NCI-H2081 treated with DMSO at 0.1 percent for 48 hours (cell line): ENCODE measurements around the gene SLC37A1.
"Not testable (repeated sequence)": the region's sequence is repeated elsewhere in the genome, so short reads cannot be mapped to it uniquely, and the experiment has no call there.

Experiments
- DNase-seq: peaks from one replicate; lab custom pipeline; 2025; lab: John Stamatoyannopoulos, UW

The SLC37A1 gene

GRCh38 chr21:42595283-42596187 is 81.9 kb downstream of the SLC37A1 start:
- DNase-seq = no peak

DNA sequence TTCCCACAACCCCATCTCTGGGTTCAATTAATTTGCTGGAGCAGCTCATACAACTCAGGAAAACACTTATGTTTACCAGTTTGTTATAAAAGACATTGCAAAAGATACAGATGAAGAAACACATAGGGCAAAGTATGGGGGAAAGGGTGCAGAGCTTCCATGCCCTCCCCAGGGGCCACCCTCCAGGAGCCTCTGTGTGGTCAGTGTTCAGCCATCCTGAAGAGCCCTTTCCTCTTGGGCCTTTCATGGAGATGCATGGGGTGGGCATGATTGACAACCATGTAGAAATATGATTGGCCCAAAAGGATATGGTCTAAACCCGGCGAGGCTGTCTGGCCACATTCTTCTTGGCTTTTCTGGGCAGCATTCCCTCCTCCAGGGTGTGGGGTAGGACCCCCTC is 83.0 kb downstream of the SLC37A1 start:
- DNase-seq = no peak

DNA sequence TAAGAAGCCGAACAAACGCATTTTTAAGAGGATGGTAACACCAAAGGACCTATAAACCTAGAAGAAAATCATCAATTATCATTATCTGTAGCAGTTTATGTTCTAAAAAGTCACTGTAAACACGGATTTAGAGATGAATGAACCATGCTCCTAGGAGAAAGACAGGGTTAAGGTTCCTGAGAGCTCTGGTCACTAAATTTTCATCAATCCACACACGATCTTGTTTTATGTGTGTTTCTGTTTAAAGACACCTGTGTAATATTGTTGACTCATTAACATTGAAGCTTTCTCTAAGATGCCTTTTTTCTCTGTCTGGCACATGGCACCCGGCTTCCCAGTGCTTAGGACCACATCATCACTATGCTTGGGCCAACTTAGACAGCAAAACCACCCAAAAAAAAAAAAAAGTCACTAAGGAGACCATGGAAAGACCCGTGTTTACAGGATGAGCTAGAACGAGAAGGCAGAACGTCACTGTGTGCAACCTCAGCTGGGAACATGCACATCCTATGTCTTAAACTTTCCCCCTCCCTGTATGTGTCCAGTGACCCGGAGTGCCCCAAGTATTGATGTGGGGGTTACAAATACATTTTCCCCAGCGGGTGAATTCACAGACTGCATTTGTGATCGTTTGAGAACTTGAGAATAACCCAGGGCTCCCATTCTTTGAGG is 84.0 kb downstream of the SLC37A1 start:
- no peak for DNase-seq

GRCh38 chr21:42598159-42598735 is 84.6 kb downstream of the SLC37A1 start:
- no peak for DNase-seq

- no peak for DNase-seq
Measured at GRCh38 chr21:42599486-42599885, 85.8 kb downstream of the SLC37A1 start.

- no peak for DNase-seq
Measured at GRCh38 chr21:42599962-42600361, 86.3 kb downstream of the SLC37A1 start.

- no peak for DNase-seq
Measured at GRCh38 chr21:42601656-42602055, 88.0 kb downstream of the SLC37A1 start.

DNA sequence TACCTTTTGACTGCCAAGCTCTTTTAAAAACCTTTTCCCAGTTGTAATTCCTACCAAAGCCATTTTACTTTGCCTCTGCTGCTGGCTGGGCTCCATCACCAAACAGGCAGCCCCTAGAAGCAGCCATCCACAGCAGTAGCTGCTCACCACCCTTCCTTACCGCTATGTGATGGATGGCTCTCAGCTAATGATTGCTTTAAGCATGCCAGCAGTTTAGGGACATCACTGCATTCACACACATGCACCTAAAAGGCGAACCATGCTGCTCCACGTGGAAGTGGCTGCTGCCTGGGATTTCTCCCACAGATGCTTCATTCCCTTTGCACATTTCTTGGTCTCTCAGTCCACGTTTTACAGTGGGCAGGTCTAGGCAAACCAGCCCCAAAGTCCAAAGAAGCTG is 93.5 kb downstream of the SLC37A1 start:
- DNase-seq = no peak

DNA sequence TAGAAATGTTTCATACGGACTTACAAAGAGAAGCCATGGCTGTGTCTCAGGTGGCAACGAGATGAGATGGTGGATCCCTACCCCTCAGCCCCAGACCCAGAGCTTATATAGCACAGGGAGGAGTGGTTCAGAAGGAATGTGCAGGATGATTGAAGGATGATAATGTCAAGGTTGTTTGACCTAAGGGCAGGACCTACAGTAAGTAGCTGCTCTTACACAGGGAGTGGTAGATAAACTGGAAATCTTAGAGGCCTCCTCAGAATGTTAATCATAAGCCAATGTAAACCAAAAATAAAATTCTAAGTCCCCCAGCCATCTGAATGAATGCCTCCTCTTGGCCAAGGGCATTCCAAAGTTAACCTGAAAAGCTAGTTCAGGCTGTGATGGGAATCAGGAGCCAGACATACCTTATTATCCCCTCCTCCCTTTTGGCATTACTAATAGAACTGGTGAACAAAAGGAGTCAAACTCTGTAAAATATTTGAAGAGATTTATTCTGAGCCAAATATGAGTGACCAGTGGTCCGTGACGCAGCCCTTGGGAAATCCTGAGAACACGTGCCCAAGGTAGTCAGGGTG is 94.0 kb downstream of the SLC37A1 start:
- DNase-seq = no peak

GRCh38 chr21:42608446-42608845 is 94.8 kb downstream of the SLC37A1 start:
- DNase-seq = no peak

GRCh38 chr21:42609811-42610210 is 96.2 kb downstream of the SLC37A1 start:
- DNase-seq = no peak

- no peak for DNase-seq
Measured at GRCh38 chr21:42611852-42612251, 98.2 kb downstream of the SLC37A1 start.

DNA sequence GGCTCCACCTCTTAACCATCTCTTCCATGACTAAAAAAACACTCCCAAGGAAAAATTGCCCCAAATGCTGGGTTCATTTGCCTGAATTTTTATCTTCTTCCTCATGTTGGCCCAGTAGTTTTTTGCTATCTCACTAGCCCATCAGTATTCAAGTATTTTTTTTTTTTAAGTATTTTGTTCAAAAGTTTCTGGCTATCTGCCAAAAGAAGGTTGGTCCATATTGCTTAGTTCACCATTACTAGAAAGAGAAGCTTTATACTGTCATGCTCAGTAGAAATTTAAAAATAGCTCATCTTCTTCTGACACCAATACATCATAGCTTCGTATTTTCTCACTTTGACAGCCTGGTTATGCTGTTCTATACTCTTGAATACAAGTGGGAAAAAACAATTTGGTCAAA is 98.7 kb downstream of the SLC37A1 start:
- no peak for DNase-seq

- no peak for DNase-seq
Measured at GRCh38 chr21:42613756-42614155, 100.1 kb downstream of the SLC37A1 start.

GRCh38 chr21:42614396-42614795 is 100.7 kb downstream of the SLC37A1 start:
- DNase-seq = no peak

DNA sequence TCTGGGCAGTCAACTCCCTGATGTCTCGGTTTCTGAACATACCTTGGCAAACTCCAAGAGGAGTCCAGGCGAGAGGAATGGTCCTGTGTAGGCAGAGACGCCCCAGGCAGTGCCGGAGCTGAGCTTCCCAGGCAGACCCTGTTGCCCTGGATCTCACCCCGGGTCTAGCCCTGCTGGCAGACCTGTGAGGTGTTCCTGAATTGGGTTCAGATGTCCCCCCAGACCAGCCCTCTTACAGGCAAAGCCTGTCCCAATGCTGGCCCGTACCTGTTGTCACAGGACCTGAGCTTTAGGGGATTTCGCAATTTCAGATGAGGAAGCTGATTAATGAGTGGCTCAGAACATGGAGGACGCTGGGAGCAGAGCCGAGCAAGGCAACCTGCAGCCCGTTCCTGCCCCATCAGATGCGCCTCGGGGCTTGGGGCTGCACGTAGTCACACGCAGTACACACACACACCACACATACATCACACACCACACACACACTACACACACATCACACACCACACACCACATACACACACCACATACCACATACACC is 101.2 kb downstream of the SLC37A1 start:
- DNase-seq = no peak

DNA sequence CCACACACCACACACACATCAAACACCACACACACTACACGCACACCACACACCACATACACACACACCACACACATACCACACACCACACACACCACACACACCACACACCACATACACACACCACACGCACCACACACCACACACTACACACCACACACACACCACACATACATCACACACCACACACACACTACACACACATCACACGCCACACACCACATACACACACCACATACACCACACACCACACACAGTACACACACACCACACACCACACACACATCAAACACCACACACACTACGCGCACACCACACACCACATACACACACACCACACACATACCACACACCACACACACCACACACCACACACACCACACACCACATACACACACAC is 101.7 kb downstream of the SLC37A1 start:
- not testable (repeated sequence) for DNase-seq

GRCh38 chr21:42615924-42616323 is 102.3 kb downstream of the SLC37A1 start:
- DNase-seq = no peak

DNA sequence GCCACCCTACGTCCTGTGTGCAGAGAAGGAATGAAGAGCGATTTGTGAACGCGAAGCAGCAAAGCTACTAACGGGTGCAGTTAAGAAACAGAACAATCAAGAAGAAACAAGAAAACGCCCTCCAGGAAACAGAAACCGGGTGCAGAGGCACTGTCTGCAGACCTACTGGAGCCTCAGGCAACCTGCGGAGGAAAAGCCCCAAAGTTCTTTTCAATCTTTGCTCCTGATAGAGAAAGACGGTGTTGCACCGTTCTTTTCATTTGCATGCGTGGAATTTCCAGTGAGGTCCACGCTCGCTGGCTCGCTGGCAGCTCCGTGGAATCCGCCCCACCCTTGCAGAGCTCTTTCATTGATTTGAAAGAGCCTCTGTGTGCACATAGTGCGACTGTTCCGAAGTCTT is 102.8 kb downstream of the SLC37A1 start:
- no peak for DNase-seq

GRCh38 chr21:42616941-42617340 is 103.3 kb downstream of the SLC37A1 start:
- DNase-seq = no peak

- DNase-seq = no peak
Measured at GRCh38 chr21:42617486-42617885, 103.8 kb downstream of the SLC37A1 start.

GRCh38 chr21:42618707-42619102 is 105.1 kb downstream of the SLC37A1 start:
- no peak for DNase-seq
